HCT116 (cell line): ENCODE measurements around the gene OTOG. TPM values are rescaled to one million over a fixed set of nuclear protein-coding genes. Genes with fewer than 3 reads are reported as not detected.

ENCODE experiments used
- ATAC-seq: fragments of 200-7000 bp; cut with Tn5 transposase; 2 replicates; pipeline ENCODE4 v1.9.1; 2020; ENCODE audit warnings: mild to moderate bottlenecking, moderate library complexity
- BruUV-seq: library from RNA; stranded (reverse); fragments of 400-500 nt; replicated peaks from 2 replicates; lab custom pipeline; 2021; lab: Mats Ljungman, UMichigan
- CTCF ChIA-PET: fragments of 300-600 bp; sonication (Branson Sonifier 250); formaldehyde crosslinking; loops from one replicate; lab custom pipeline; 2021; ENCODE audit warnings: antibody characterized with exemption; lab: Charles Lee
- POLR2A ChIA-PET: fragments of 300-600, 350-600 bp; sonication (Branson Sonifier 250); formaldehyde crosslinking; loops from one replicate; lab custom pipeline; 2021; ENCODE audit warnings: antibody characterized with exemption; lab: Charles Lee
- RAD21 ChIA-PET, 2 experiments: fragments of 300-600 bp; sonication (Branson Sonifier 250); formaldehyde crosslinking; loops; one replicate each; lab custom pipeline; 2023; ENCODE audit warnings: low total read pairs in 2 of 2; ENCODE audit not compliant: uncharacterized antibody in 2 of 2, unreplicated experiment in 2 of 2, low non-redundant PET in 1 of 2; lab: Charles Lee
- DNase-seq: peaks from one replicate; pipeline ENCODE4 v3.0.0-alpha.2; 2010; ENCODE audit warnings: low read depth, low spot score
- H2AFZ ChIP-seq: fragments of 200-600 bp; shearing (Covaris generic), sonication (generic); 2 replicates; pipeline ENCODE4 v1.6.1; 2017; ENCODE audit warnings: low read depth, mixed run types, mixed read lengths, antibody characterized with exemption, low read length; ENCODE audit not compliant: poor library complexity, severe bottlenecking
- H3K27ac ChIP-seq: 2 replicates; pipeline ENCODE4 v1.5.1; 2012; ENCODE audit warnings: low read depth, low read length
- H3K27me3 ChIP-seq: fragments of 200-600 bp; sonication (generic); 2 replicates; pipeline ENCODE4 v1.6.1; 2016; ENCODE audit warnings: mixed run types, low read length, mixed read lengths; ENCODE audit not compliant: insufficient read depth
- H3K36me3 ChIP-seq, 2 experiments: fragments of 200-500 bp in 1 of 2; fragments of 200-600 bp in 1 of 2; sonication (Bioruptor generic) in 1 of 2; sonication (generic) in 1 of 2; 2 replicates each; pipeline versions ENCODE4 v1.5.1 to v1.6.1; 2014 to 2016; ENCODE audit warnings: low read length in 2 of 2, inconsistent platforms in 1 of 2, mixed read lengths in 1 of 2, mixed run types in 1 of 2; ENCODE audit not compliant: insufficient read depth in 2 of 2, control insufficient read depth in 1 of 2
- H3K4me1 ChIP-seq, 2 experiments: fragments of 200-600 bp in 1 of 2; sonication (generic) in 1 of 2; 2 replicates each; pipeline versions ENCODE4 v1.5.1 to v1.6.1; 2012 to 2017; ENCODE audit warnings: low read length in 2 of 2, inconsistent platforms in 1 of 2, mild to moderate bottlenecking in 1 of 2, mixed read lengths in 1 of 2, mixed run types in 1 of 2, moderate library complexity in 1 of 2; ENCODE audit not compliant: insufficient read depth in 2 of 2, control insufficient read depth in 1 of 2
- H3K4me2 ChIP-seq: fragments of 200-600 bp; sonication (generic); 2 replicates; pipeline ENCODE4 v1.6.1; 2017; ENCODE audit warnings: mixed run types, low read length, mixed read lengths
- H3K4me3 ChIP-seq, 2 experiments: fragments of 200-600 bp in 1 of 2; sonication (generic) in 1 of 2; replicated peaks in 1 of 2; 2 replicates each; pipeline ENCODE4 v1.5.1; 2011 to 2016; ENCODE audit warnings: low read length in 2 of 2, control low read depth in 1 of 2, low read depth in 1 of 2, mild to moderate bottlenecking in 1 of 2, mixed read lengths in 1 of 2, mixed run types in 1 of 2
- H3K79me2 ChIP-seq: fragments of 200-600 bp; sonication (generic); 2 replicates; pipeline ENCODE4 v1.6.1; 2017; ENCODE audit warnings: mild to moderate bottlenecking, mixed run types, low read length, moderate library complexity, mixed read lengths; ENCODE audit not compliant: insufficient read depth
- H3K9ac ChIP-seq: fragments of 200-600 bp; sonication (generic); 2 replicates; pipeline ENCODE4 v1.6.1; 2016; ENCODE audit warnings: low read length, mixed read lengths
- H3K9me2 ChIP-seq: fragments of 200-600 bp; sonication (generic), shearing (Covaris generic); 2 replicates; pipeline ENCODE4 v1.6.1; 2017; ENCODE audit warnings: mixed run types, mild to moderate bottlenecking, moderate library complexity; ENCODE audit not compliant: insufficient read depth
- H3K9me3 ChIP-seq, 2 experiments: fragments of 200-500 bp in 1 of 2; fragments of 200-600 bp in 1 of 2; sonication (Bioruptor generic) in 1 of 2; sonication (generic) in 1 of 2; 2 replicates each; pipeline ENCODE4 v1.6.1; 2014 to 2017; ENCODE audit warnings: low read length in 2 of 2, mixed read lengths in 2 of 2, inconsistent platforms in 1 of 2, low read depth in 1 of 2, mild to moderate bottlenecking in 1 of 2, mixed run types in 1 of 2, moderate library complexity in 1 of 2; ENCODE audit not compliant: control insufficient read depth in 1 of 2, insufficient read depth in 1 of 2
- H4K20me1 ChIP-seq: fragments of 200-600 bp; sonication (generic), shearing (Covaris generic); 2 replicates; pipeline ENCODE4 v1.6.1; 2017; ENCODE audit warnings: mixed run types, mild to moderate bottlenecking, moderate library complexity; ENCODE audit not compliant: insufficient read depth
- CBX3 ChIP-seq: IDR thresholded peaks from 2 replicates; pipeline ENCODE4 v1.6.1; 2012; ENCODE audit warnings: low read depth
- EGR1 ChIP-seq: IDR thresholded peaks from 2 replicates; pipeline ENCODE4 v1.6.1; 2012; ENCODE audit warnings: low read depth
- ELF1 ChIP-seq: IDR thresholded peaks from 2 replicates; pipeline ENCODE4 v1.6.1; 2012; ENCODE audit warnings: low read depth, borderline replicate concordance
- MAX ChIP-seq: IDR thresholded peaks from 2 replicates; pipeline ENCODE4 v1.6.1; 2012
- POLR2A ChIP-seq: IDR thresholded peaks from 2 replicates; pipeline ENCODE4 v1.7.0; 2011; ENCODE audit warnings: borderline replicate concordance; ENCODE audit not compliant: insufficient read depth, insufficient read length; ENCODE audit errors: extremely low read depth
- TCF7L2 ChIP-seq: IDR thresholded peaks from 2 replicates; pipeline ENCODE4 v1.7.0; 2011; ENCODE audit warnings: borderline replicate concordance, inconsistent platforms; ENCODE audit not compliant: insufficient read depth, insufficient read length; ENCODE audit errors: extremely low read depth
- ZFX ChIP-seq: fragments of 450-650 bp; IDR thresholded peaks from 2 replicates; pipeline ENCODE4 v1.6.1; 2017
- intact Hi-C: fragments of 100-400 bp; cut with micrococcal nuclease; formaldehyde crosslinking; loops from 2 replicates; pipeline ENCODE4 v1.10.0; 2022
- total RNA-seq: library from RNA; stranded (reverse); gene quantifications from one replicate; pipeline ENCODE4 v1.2.1, GENCODE V29; 2021; ENCODE audit not compliant: unreplicated experiment
- TF ChIP-seq, protein P1 (sequence below): IDR thresholded peaks from 2 replicates; pipeline ENCODE4 v1.6.1; 2011; ENCODE audit warnings: mild to moderate bottlenecking, low read length, moderate library complexity; ENCODE audit not compliant: insufficient replicate concordance; ENCODE audit errors: extremely low read depth
- TF ChIP-seq, protein P2 (sequence below): IDR thresholded peaks from 2 replicates; pipeline ENCODE4 v1.6.1; 2012
- TF ChIP-seq, protein P3 (sequence below), 3 experiments: fragments of 200-600 bp in 1 of 3; sonication (generic) in 1 of 3; IDR thresholded peaks in 2 of 3; conservative IDR thresholded peaks in 1 of 3; 2 replicates each; pipeline ENCODE4 v1.5.1; 2012 to 2017; ENCODE audit warnings: low read depth in 2 of 3, low read length in 2 of 3, antibody characterized with exemption in 1 of 3, borderline replicate concordance in 1 of 3, control low read depth in 1 of 3, mild to moderate bottlenecking in 1 of 3, mixed read lengths in 1 of 3, mixed run types in 1 of 3, moderate library complexity in 1 of 3; ENCODE audit not compliant: insufficient read depth in 1 of 3

Gene OTOG
- total RNA-seq, 1 experiment from 2014 or later: 0.07 TPM

- no peaks in the 10 kb centered on the region for H3K27me3 ChIP-seq
- no peaks in the 10 kb centered on the region for H3K9me2 ChIP-seq
- ChIA-PET RAD21 (no interaction called here), POLR2A (no interaction called here), CTCF (no interaction called here)
- BruUV-seq: no TSS peak
- H3K9ac ChIP-seq: no peak overlapping the region
- H3K9me3 ChIP-seq: peaks cover 4 to 5% of the 10 kb centered on the region in 2 experiments; a peak in 1 of 4 replicates
- no peak for ATAC-seq
- no peak overlapping the region for H3K4me2 ChIP-seq
- peaks cover 0 to 6% of the 10 kb centered on the region in 2 experiments; a peak in 1 of 4 replicates for H3K4me1 ChIP-seq
- no peaks in the 10 kb centered on the region for H3K79me2 ChIP-seq
- H2AFZ ChIP-seq: no peak overlapping the region
- no peak overlapping the region for H3K27ac ChIP-seq
- no peaks in the 10 kb centered on the region for H3K36me3 ChIP-seq
- DNase-seq: no peak
- intact Hi-C loops: no loop called here
- TF ChIP-seq ELF1 (no peak), ZFX (no peak), EGR1 (no peak), POLR2A (no peak), TCF7L2 (no peak), CBX3 (no peak), MAX (no peak)
- TF ChIP-seq, protein P1, sequence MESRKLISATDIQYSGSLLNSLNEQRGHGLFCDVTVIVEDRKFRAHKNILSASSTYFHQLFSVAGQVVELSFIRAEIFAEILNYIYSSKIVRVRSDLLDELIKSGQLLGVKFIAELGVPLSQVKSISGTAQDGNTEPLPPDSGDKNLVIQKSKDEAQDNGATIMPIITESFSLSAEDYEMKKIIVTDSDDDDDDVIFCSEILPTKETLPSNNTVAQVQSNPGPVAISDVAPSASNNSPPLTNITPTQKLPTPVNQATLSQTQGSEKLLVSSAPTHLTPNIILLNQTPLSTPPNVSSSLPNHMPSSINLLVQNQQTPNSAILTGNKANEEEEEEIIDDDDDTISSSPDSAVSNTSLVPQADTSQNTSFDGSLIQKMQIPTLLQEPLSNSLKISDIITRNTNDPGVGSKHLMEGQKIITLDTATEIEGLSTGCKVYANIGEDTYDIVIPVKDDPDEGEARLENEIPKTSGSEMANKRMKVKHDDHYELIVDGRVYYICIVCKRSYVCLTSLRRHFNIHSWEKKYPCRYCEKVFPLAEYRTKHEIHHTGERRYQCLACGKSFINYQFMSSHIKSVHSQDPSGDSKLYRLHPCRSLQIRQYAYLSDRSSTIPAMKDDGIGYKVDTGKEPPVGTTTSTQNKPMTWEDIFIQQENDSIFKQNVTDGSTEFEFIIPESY: no peak
- TF ChIP-seq, protein P2, sequence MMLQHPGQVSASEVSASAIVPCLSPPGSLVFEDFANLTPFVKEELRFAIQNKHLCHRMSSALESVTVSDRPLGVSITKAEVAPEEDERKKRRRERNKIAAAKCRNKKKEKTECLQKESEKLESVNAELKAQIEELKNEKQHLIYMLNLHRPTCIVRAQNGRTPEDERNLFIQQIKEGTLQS: no peak
- TF ChIP-seq, protein P3, sequence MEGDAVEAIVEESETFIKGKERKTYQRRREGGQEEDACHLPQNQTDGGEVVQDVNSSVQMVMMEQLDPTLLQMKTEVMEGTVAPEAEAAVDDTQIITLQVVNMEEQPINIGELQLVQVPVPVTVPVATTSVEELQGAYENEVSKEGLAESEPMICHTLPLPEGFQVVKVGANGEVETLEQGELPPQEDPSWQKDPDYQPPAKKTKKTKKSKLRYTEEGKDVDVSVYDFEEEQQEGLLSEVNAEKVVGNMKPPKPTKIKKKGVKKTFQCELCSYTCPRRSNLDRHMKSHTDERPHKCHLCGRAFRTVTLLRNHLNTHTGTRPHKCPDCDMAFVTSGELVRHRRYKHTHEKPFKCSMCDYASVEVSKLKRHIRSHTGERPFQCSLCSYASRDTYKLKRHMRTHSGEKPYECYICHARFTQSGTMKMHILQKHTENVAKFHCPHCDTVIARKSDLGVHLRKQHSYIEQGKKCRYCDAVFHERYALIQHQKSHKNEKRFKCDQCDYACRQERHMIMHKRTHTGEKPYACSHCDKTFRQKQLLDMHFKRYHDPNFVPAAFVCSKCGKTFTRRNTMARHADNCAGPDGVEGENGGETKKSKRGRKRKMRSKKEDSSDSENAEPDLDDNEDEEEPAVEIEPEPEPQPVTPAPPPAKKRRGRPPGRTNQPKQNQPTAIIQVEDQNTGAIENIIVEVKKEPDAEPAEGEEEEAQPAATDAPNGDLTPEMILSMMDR (IDR thresholded peaks at IDR 0.05 in 2 of 3, conservative IDR thresholded peaks at IDR 0.05 in 1 of 3; ENCODE audit: borderline replicate concordance in 1 of 3, insufficient read depth in 1 of 3, low read depth in 2 of 3, low read length in 2 of 3): no peak
- H3K4me3 ChIP-seq: no peak overlapping the region
- no peaks in the 10 kb centered on the region for H4K20me1 ChIP-seq
Observed at GRCh38 chr11:17673951-17674350, 126.9 kb downstream of the OTOG start.
